IMR-90 (cell line): ENCODE data around the gene MAGOH. TPM values are rescaled to one million over a fixed set of nuclear protein-coding genes. Genes with fewer than 3 reads are reported as not detected.

Experiments used
- ATAC-seq: fragments of 200-7000 bp; cut with Tn5 transposase; 2 replicates; pipeline ENCODE4 v1.9.1; 2020; ENCODE audit warnings: low read depth, mild to moderate bottlenecking, moderate library complexity
- BruUV-seq: library from RNA; stranded (reverse); fragments of 400-500 nt; replicated peaks from 2 replicates; lab custom pipeline; 2021; lab: Mats Ljungman, UMichigan
- CTCF ChIA-PET: fragments of 300-600 bp; formaldehyde crosslinking; extraction: SDS; loops from one replicate; lab custom pipeline; 2021; ENCODE audit warnings: antibody characterized with exemption; lab: Yijun Ruan, JAX
- POLR2A ChIA-PET: fragments of 300-600 bp; sonication (Branson Sonifier 250); formaldehyde crosslinking; loops from one replicate; lab custom pipeline; 2022; ENCODE audit warnings: antibody characterized with exemption; ENCODE audit not compliant: unreplicated experiment; lab: Charles Lee
- DNase-seq: peaks from one replicate; pipeline ENCODE4 v3.0.0; 2013
- H2AFZ ChIP-seq: replicated peaks from 2 replicates; pipeline ENCODE3; 2013; ENCODE audit warnings: low read length, mild to moderate bottlenecking; ENCODE audit not compliant: poor library complexity
- H2AK5ac ChIP-seq: 2 replicates; pipeline ENCODE4 v1.6.1; 2013; ENCODE audit warnings: low read depth, low read length, inconsistent platforms
- H2AK9ac ChIP-seq: replicated peaks from 2 replicates; pipeline ENCODE3; 2013; ENCODE audit warnings: mild to moderate bottlenecking, low read depth, low read length, moderate library complexity; ENCODE audit not compliant: poor library complexity
- H2BK120ac ChIP-seq: 2 replicates; pipeline ENCODE4 v1.6.1; 2013; ENCODE audit warnings: low read depth, low read length, inconsistent platforms
- H2BK15ac ChIP-seq: 3 replicates; pipeline ENCODE4 v1.6.1; 2013; ENCODE audit warnings: low read depth, low read length, inconsistent platforms
- H2BK20ac ChIP-seq: 2 replicates; pipeline ENCODE4 v1.6.1; 2013; ENCODE audit warnings: low read depth, mild to moderate bottlenecking, inconsistent platforms, low read length, moderate library complexity
- H2BK5ac ChIP-seq: 2 replicates; pipeline ENCODE4 v1.6.1; 2013; ENCODE audit warnings: mild to moderate bottlenecking, low read depth, low read length, inconsistent platforms; ENCODE audit not compliant: poor library complexity, severe bottlenecking
- H3K14ac ChIP-seq: replicated peaks from 2 replicates; pipeline ENCODE4 v1.6.1; 2013; ENCODE audit warnings: low read depth, low read length, inconsistent platforms
- H3K18ac ChIP-seq: 2 replicates; pipeline ENCODE4 v1.6.1; 2013; ENCODE audit warnings: low read depth, low read length, control low read depth
- H3K23ac ChIP-seq: 2 replicates; pipeline ENCODE4 v1.6.1; 2013; ENCODE audit warnings: low read depth, low read length, inconsistent platforms
- H3K27ac ChIP-seq: 2 replicates; pipeline ENCODE4 v1.5.1; 2013; ENCODE audit warnings: mild to moderate bottlenecking, control low read depth, low read length; ENCODE audit not compliant: insufficient read depth
- H3K27me3 ChIP-seq: 2 replicates; pipeline ENCODE4 v1.6.1; 2013; ENCODE audit warnings: low read length; ENCODE audit not compliant: control insufficient read depth, insufficient read depth
- H3K36me3 ChIP-seq: 2 replicates; pipeline ENCODE4 v1.6.1; 2013; ENCODE audit warnings: low read length, mixed read lengths; ENCODE audit not compliant: control insufficient read depth, insufficient read depth
- H3K4ac ChIP-seq: 2 replicates; pipeline ENCODE4 v1.6.1; 2013; ENCODE audit warnings: low read depth, low read length, inconsistent platforms
- H3K4me1 ChIP-seq: 2 replicates; pipeline ENCODE4 v1.6.1; 2013; ENCODE audit warnings: low read length, mixed read lengths; ENCODE audit not compliant: control insufficient read depth, insufficient read depth
- H3K4me2 ChIP-seq: 2 replicates; pipeline ENCODE4 v1.6.1; 2013; ENCODE audit warnings: low read depth, mild to moderate bottlenecking, control low read depth, low read length, moderate library complexity
- H3K4me3 ChIP-seq: 2 replicates; pipeline ENCODE4 v1.5.1; 2013; ENCODE audit warnings: low read depth, mild to moderate bottlenecking, control low read depth, low read length, moderate library complexity; ENCODE audit not compliant: insufficient read depth
- H3K56ac ChIP-seq: 2 replicates; pipeline ENCODE4 v1.6.1; 2013; ENCODE audit warnings: low read length, inconsistent platforms; ENCODE audit not compliant: insufficient read depth; ENCODE audit errors: extremely low read depth
- H3K79me1 ChIP-seq, 2 experiments: 2 replicates each; pipeline ENCODE4 v1.6.1; 2013; ENCODE audit warnings: low read length in 2 of 2, inconsistent platforms in 1 of 2, low read depth in 1 of 2
- H3K9ac ChIP-seq: 2 replicates; pipeline ENCODE4 v1.6.1; 2013; ENCODE audit warnings: low read depth, low read length, control low read depth
- H3K9me1 ChIP-seq: 2 replicates; pipeline ENCODE4 v1.6.1; 2013; ENCODE audit warnings: low read length, inconsistent platforms; ENCODE audit not compliant: insufficient read depth
- H3K9me3 ChIP-seq: 2 replicates; pipeline ENCODE4 v1.6.1; 2013; ENCODE audit warnings: low read length; ENCODE audit not compliant: control insufficient read depth, insufficient read depth
- H4K20me1 ChIP-seq: 2 replicates; pipeline ENCODE4 v1.6.1; 2013; ENCODE audit warnings: low read length, inconsistent platforms; ENCODE audit not compliant: insufficient read depth
- H4K5ac ChIP-seq: 2 replicates; pipeline ENCODE4 v1.6.1; 2013; ENCODE audit warnings: mild to moderate bottlenecking, low read depth, low read length, control low read depth
- H4K8ac ChIP-seq, 2 experiments: 2 replicates each; pipeline ENCODE4 v1.6.1; 2013; ENCODE audit warnings: low read depth in 2 of 2, low read length in 2 of 2, control low read depth in 1 of 2, inconsistent platforms in 1 of 2
- H4K91ac ChIP-seq: 2 replicates; pipeline ENCODE4 v1.6.1; 2013; ENCODE audit warnings: low read depth, low read length, inconsistent platforms; ENCODE audit not compliant: insufficient read depth
- CEBPB ChIP-seq: IDR thresholded peaks from 2 replicates; pipeline ENCODE4 v1.6.1; 2012; ENCODE audit warnings: low read depth, low read length, improper control_type of control experiment
- CHD1 ChIP-seq: IDR thresholded peaks from 2 replicates; pipeline ENCODE4 v1.6.1; 2012; ENCODE audit warnings: low read depth, low read length, improper control_type of control experiment
- CTCF ChIP-seq: conservative IDR thresholded peaks from 2 replicates; pipeline ENCODE4 v1.5.1; 2012; ENCODE audit warnings: mild to moderate bottlenecking, low read depth, low read length, improper control_type of control experiment
- MAZ ChIP-seq: IDR thresholded peaks from 2 replicates; pipeline ENCODE4 v1.6.1; 2012; ENCODE audit warnings: low read depth, mild to moderate bottlenecking, low read length, improper control_type of control experiment, moderate library complexity, borderline replicate concordance
- MXI1 ChIP-seq: IDR thresholded peaks from 2 replicates; pipeline ENCODE4 v1.6.1; 2012; ENCODE audit warnings: low read depth, mild to moderate bottlenecking, low read length, moderate library complexity, borderline replicate concordance
- NFE2L2 ChIP-seq: fragments of 150-350 bp; IDR thresholded peaks from 2 replicates; pipeline ENCODE4 v1.6.1; 2016; ENCODE audit warnings: low read depth, mild to moderate bottlenecking, low read length
- POLR2A ChIP-seq: IDR thresholded peaks from 2 replicates; pipeline ENCODE4 v1.6.1; 2012; ENCODE audit warnings: mild to moderate bottlenecking, low read depth, low read length
- RCOR1 ChIP-seq: IDR thresholded peaks from 2 replicates; pipeline ENCODE4 v1.6.1; 2012; ENCODE audit warnings: mild to moderate bottlenecking, low read length, improper control_type of control experiment; ENCODE audit not compliant: insufficient replicate concordance
- SMC3 ChIP-seq: fragments of 150-350 bp; IDR thresholded peaks from 2 replicates; pipeline ENCODE4 v1.6.1; 2016; ENCODE audit warnings: low read depth, mild to moderate bottlenecking, antibody characterized with exemption, low read length, moderate library complexity
- WGBS, 2 experiments: methylation state at CpG; one replicate each; pipeline versions ENCODE4 v1.1.5 to v1.1.7; 2013; ENCODE audit warnings: missing lambda C conversion rate in 2 of 2; ENCODE audit not compliant: insufficient read length in 1 of 2; ENCODE audit errors: extremely low coverage in 2 of 2; 5-methylcytosine and 5-hydroxymethylcytosine counted together
- dilution Hi-C: fragments of 300-500 bp; cut with HindIII; formaldehyde crosslinking; loops from one replicate; pipeline ENCODE4 v1.14.3; 2018; ENCODE audit warnings: low sequenced_read_pairs; ENCODE audit not compliant: unreplicated experiment
- in situ Hi-C: fragments of 300-500 bp; cut with MboI; formaldehyde crosslinking; loops from 3 replicates; pipeline ENCODE4 v1.14.3; 2019; ENCODE audit warnings: low sequenced_read_pairs, inconsistent platforms, mixed read lengths
- intact Hi-C: fragments of 100-400 bp; cut with micrococcal nuclease; formaldehyde crosslinking; loops from 2 replicates; pipeline ENCODE4 v1.10.0; 2022
- polyA plus RNA-seq, 3 experiments: library from polyadenylated mRNA; depleted of rRNA; stranded (reverse); fragments of >200 nt; gene quantifications; 2 replicates each; pipeline ENCODE4 v1.2.3, GENCODE V29; 2012; ENCODE audit warnings: low replicate concordance in 1 of 3
- total RNA-seq: library from RNA; depleted of rRNA; stranded (reverse); fragments of >200 nt; gene quantifications from 2 replicates; pipeline ENCODE4 v1.2.3, GENCODE V29; 2012

The MAGOH gene
- total and polyA plus RNA-seq, 2 of the 4 experiments (the other 2 are of a cell fraction), result 3.8 to 26.3 TPM

GRCh38 chr1:53276902-53277281 is 38.6 kb upstream of the MAGOH start:
- Histone ChIP-seq H2BK20ac (no peak overlapping the region), H2BK15ac (no peak overlapping the region), H3K36me3 (no peaks in the 10 kb centered on the region), H4K5ac (no peak overlapping the region), H4K91ac (no peak overlapping the region), H2BK5ac (no peak overlapping the region), H3K4me1 (no peaks in the 10 kb centered on the region), H3K9ac (no peak overlapping the region), H4K8ac (no peak overlapping the region), H3K27ac (no peak overlapping the region), H2AFZ (no peak overlapping the region), H2AK9ac (no peak overlapping the region), H3K23ac (no peak overlapping the region), H3K79me1 (no peaks in the 10 kb centered on the region), H3K4me3 (no peak overlapping the region), H3K18ac (no peak overlapping the region), H4K20me1 (no peaks in the 10 kb centered on the region), H3K14ac (no peak overlapping the region), H3K56ac (no peak overlapping the region), H3K27me3 (no peaks in the 10 kb centered on the region), H3K9me1 (no peaks in the 10 kb centered on the region), H3K9me3 (no peaks in the 10 kb centered on the region), H3K4ac (no peak overlapping the region), H2BK120ac (no peak overlapping the region), H2AK5ac (no peak overlapping the region), H3K4me2 (no peak overlapping the region)
- dilution Hi-C loops (no loop called here), in situ Hi-C loops (loop anchor here (5.0 kb wide), 2 partner anchors 115 to 195 kb away; no protein-coding TSS in a partner anchor), intact Hi-C loops (no loop called here)
- DNase-seq, result no peak
- CTCF ChIA-PET, result no interaction called here
- ATAC-seq, result no peak
- TF ChIP-seq SMC3 (no peak), MAZ (no peak), MXI1 (no peak), CTCF (no peak), CEBPB (no peak), CHD1 (no peak), NFE2L2 (no peak), POLR2A (no peak), RCOR1 (no peak)
- BruUV-seq, result no TSS peak
- WGBS, 2 experiments, result 86% methylated on average over 15 of the region's 46 CpGs; no CpG with 5 or more reads in 1 of the 2 experiments
- POLR2A ChIA-PET, result no interaction called here
